Activated T-cell treated with anti-CD3 and anti-CD28 coated beads, Interleukin-2, amount 50 U/mL, for 24 hours (primary cell): ENCODE results near the gene NDUFAF2.
"Not testable (repeated sequence)": the region's sequence is repeated elsewhere in the genome, so short reads cannot be mapped to it uniquely, and the experiment has no call there.

Source experiments
- DNase-seq: peaks from one replicate; pipeline ENCODE4 v3.0.0-alpha.2; 2020
- H3K27ac Mint-ChIP-seq: 2 replicates; pipeline ENCODE4 v1.8.0; 2020; ENCODE audit warnings: mild to moderate bottlenecking, mixed read lengths
- H3K27me3 Mint-ChIP-seq: 2 replicates; pipeline ENCODE4 v1.8.0; 2020; ENCODE audit warnings: mixed read lengths
- H3K36me3 Mint-ChIP-seq: 2 replicates; pipeline ENCODE4 v1.8.0; 2020; ENCODE audit warnings: low read depth, mixed read lengths
- H3K4me1 Mint-ChIP-seq: 2 replicates; pipeline ENCODE4 v1.8.0; 2020; ENCODE audit warnings: low read depth, mixed read lengths
- H3K4me3 Mint-ChIP-seq: 2 replicates; pipeline ENCODE4 v1.8.0; 2020; ENCODE audit warnings: mild to moderate bottlenecking, moderate library complexity, mixed read lengths
- H3K9me3 Mint-ChIP-seq: 2 replicates; pipeline ENCODE4 v1.8.0; 2020; ENCODE audit warnings: mixed read lengths

The NDUFAF2 gene

DNA sequence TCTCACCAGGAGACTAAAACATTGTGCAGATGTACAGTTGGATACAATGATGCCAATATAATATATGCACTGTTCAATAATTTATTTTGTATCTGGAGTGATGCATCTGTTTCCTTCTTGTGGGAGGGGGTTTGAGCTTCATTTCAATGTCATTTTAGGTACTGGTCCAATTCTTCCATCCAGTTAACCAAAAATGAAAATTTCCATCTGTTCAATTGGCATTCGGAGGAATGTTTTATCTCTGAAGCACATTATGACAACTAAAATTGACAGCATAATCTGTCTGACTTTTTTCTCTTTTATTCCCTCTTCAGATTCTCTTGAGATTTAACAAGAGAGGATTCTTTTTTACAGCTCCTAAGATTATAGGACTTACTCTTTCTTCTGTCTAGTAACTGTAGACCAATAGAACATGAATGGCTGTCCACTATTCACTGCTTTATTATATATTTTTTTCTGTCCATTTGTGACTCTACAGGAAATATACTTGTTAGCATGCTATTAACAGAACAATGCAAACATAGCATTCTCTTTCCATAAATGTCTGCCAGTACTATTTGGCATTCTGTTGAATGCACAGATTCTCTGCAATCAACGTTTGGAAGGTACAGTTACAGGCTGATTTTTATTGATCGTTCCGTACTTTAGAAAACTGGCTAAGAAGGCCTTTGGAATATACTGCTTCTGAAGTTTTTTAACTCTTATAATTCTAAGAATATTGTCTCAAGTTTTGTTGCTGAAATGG is 57.8 kb downstream of the NDUFAF2 start:
- H3K27me3 Mint-ChIP-seq = no peaks in the 10 kb centered on the region
- H3K4me1 Mint-ChIP-seq = peaks cover 22% of the 10 kb centered on the region

GRCh38 chr5:61004448-61004847 is 59.4 kb downstream of the NDUFAF2 start:
- DNase-seq = no peak
- H3K36me3 Mint-ChIP-seq = peaks cover 15% of the 10 kb centered on the region
- no peak overlapping the region for H3K4me3 Mint-ChIP-seq
- H3K9me3 Mint-ChIP-seq = no peaks in the 10 kb centered on the region
- peaks cover 17% of the 10 kb centered on the region for H3K4me1 Mint-ChIP-seq
- H3K27me3 Mint-ChIP-seq = no peaks in the 10 kb centered on the region
- no peak overlapping the region for H3K27ac Mint-ChIP-seq

More for the DNA sequence above, 57.8 kb downstream of the NDUFAF2 start:
- Mint-ChIP-seq H3K9me3 (no peaks in the 10 kb centered on the region), H3K36me3 (peaks cover 15% of the 10 kb centered on the region), H3K4me3 (no peak overlapping the region), H3K27ac (no peak overlapping the region)
- DNase-seq = no peak

DNA sequence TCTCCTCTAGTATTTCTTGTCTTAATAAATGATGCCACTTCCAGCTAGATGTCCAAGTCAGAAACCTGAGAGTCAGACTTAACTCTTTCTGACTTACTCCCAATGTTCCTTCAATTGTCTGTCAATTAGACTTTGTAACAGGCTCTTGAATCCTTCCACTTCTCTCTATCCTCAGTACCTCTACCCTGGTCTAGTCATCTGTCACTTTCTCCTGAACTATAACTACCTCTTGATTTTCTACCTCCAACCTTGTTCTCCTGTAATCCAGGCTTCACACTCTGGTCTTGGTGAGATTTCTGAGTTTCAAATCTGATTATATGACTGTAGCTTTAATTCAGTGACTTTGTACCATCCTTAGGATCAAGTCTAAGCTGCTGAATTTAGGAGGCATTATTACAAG is 64.9 kb downstream of the NDUFAF2 start:
- H3K9me3 Mint-ChIP-seq = no peaks in the 10 kb centered on the region
- H3K4me1 Mint-ChIP-seq = peaks cover 4% of the 10 kb centered on the region
- H3K27me3 Mint-ChIP-seq = no peaks in the 10 kb centered on the region
- H3K36me3 Mint-ChIP-seq = peaks cover 12% of the 10 kb centered on the region
- no peak overlapping the region for H3K4me3 Mint-ChIP-seq
- H3K27ac Mint-ChIP-seq = no peak overlapping the region
- no peak for DNase-seq

DNA sequence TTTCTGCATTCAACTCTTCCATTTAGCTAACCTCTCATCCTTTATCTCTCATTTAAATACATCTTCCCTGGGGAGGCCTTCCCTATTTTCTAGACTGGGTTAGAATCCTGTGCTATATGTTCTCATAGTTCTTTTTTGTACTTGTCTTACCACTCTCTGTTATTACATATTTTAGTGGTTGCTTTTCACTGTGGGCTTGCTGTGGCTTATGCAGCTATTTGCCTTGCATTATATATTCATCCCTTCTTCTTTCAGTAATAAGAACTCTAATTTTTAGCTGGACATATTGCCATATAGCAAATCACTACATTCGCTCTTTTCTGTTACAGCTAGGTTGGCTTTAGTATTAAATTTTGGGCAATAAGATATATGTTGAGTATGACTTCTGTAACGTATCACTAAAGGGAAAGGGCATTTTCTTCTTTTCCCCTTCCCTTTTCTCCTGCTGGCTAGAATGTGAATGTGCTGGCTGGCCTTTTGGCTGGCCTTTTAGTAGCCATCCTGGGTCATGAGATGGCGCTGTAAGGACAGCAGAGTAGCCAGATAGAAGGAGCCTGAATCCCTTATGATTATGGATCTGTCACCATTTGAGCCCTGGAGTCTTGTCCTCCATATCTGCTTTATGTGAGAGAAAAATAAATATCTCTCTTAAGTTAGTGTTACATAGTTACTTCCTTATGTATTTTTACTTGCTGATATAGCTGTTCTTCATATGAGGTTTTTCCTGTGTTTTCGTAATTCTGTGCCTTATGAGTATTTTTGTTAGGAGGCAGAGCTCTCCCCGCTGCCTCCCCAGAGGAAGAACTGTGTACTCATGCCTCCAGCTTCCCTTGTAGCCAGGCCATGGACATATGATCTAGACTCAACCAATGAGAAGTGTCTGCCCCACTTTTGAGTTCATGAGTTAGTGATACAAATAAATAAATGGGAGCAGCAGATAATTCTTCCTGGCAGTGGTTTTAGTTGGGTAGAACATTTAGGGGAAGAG is 65.8 kb downstream of the NDUFAF2 start:
- Mint-ChIP-seq H3K9me3 (no peaks in the 10 kb centered on the region), H3K27ac (no peak overlapping the region), H3K27me3 (no peaks in the 10 kb centered on the region)

GRCh38 chr5:61018062-61018461 is 73.1 kb downstream of the NDUFAF2 start:
- H3K27ac Mint-ChIP-seq = no peak overlapping the region
- no peaks in the 10 kb centered on the region for H3K27me3 Mint-ChIP-seq
- H3K4me1 Mint-ChIP-seq = peaks cover 19% of the 10 kb centered on the region
- peaks cover 19% of the 10 kb centered on the region for H3K36me3 Mint-ChIP-seq
- no peak for DNase-seq
- H3K4me3 Mint-ChIP-seq = no peak overlapping the region
- no peaks in the 10 kb centered on the region for H3K9me3 Mint-ChIP-seq

More for the DNA sequence above, 65.8 kb downstream of the NDUFAF2 start:
- Mint-ChIP-seq H3K36me3 (peaks cover 10% of the 10 kb centered on the region), H3K4me3 (no peak overlapping the region), H3K4me1 (peaks cover 4% of the 10 kb centered on the region)
- no peak for DNase-seq

- peaks cover 23% of the 10 kb centered on the region for H3K4me1 Mint-ChIP-seq
- no peak for DNase-seq
- H3K9me3 Mint-ChIP-seq = no peaks in the 10 kb centered on the region
- peaks cover 14% of the 10 kb centered on the region for H3K36me3 Mint-ChIP-seq
- H3K27ac Mint-ChIP-seq = no peak overlapping the region
- H3K4me3 Mint-ChIP-seq = no peak overlapping the region
- H3K27me3 Mint-ChIP-seq = no peaks in the 10 kb centered on the region
Measured at GRCh38 chr5:61019642-61020041, 74.6 kb downstream of the NDUFAF2 start.

DNA sequence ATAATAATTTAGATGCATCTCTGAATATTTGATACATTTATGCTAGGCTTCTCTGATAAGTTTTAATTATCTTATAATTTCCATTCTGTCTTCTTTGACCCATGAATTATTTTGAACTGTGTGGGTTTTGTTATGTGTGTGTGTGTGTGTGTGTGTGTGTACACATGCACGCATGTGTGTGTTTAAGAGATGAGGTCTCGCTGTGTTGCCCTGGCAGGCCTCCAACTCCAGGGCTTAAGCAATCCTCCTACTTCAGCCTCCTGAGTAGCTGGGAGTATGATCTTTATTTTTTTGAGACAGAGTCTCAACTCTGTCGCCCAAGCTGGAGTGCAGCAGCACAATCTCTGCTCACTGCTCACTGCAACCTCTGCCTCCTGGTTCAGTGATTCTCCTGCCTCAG is 75.4 kb downstream of the NDUFAF2 start:
- no peak for DNase-seq
- peaks cover 14% of the 10 kb centered on the region for H3K36me3 Mint-ChIP-seq

GRCh38 chr5:61023131-61023530 is 78.1 kb downstream of the NDUFAF2 start:
- H3K9me3 Mint-ChIP-seq = no peaks in the 10 kb centered on the region
- DNase-seq = no peak
- H3K36me3 Mint-ChIP-seq = peaks cover 19% of the 10 kb centered on the region
- no peak overlapping the region for H3K4me3 Mint-ChIP-seq
- H3K27ac Mint-ChIP-seq = no peak overlapping the region
- H3K27me3 Mint-ChIP-seq = no peaks in the 10 kb centered on the region
- H3K4me1 Mint-ChIP-seq = peaks cover 25% of the 10 kb centered on the region

More for the DNA sequence above, 75.4 kb downstream of the NDUFAF2 start:
- no peaks in the 10 kb centered on the region for H3K27me3 Mint-ChIP-seq
- no peak overlapping the region for H3K27ac Mint-ChIP-seq
- peaks cover 25% of the 10 kb centered on the region for H3K4me1 Mint-ChIP-seq
- H3K4me3 Mint-ChIP-seq = no peak overlapping the region
- no peaks in the 10 kb centered on the region for H3K9me3 Mint-ChIP-seq

- no peaks in the 10 kb centered on the region for H3K27me3 Mint-ChIP-seq
- H3K4me1 Mint-ChIP-seq = peaks cover 21% of the 10 kb centered on the region
- no peak overlapping the region for H3K4me3 Mint-ChIP-seq
- H3K27ac Mint-ChIP-seq = no peak overlapping the region
- no peaks in the 10 kb centered on the region for H3K9me3 Mint-ChIP-seq
- peaks cover 16% of the 10 kb centered on the region for H3K36me3 Mint-ChIP-seq
- DNase-seq = no peak
Measured at GRCh38 chr5:61026004-61026403, 81.0 kb downstream of the NDUFAF2 start.

DNA sequence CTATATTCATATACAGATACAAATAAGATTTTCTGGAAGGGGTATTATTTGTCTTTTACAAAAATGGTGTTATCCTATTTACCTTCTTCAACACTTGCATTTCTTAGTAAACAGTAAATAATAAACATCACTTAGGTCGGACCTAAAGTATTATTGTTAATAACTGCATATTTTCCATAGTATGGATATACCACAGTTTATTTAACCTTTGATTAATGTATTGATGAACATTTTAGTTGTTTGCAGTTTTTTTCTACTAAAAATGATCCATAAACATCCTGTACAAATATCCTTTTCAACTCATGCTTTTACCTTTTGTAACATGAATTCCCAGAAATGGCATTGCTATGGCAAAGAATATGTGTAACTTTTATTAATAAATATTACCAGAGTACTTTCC is 83.4 kb downstream of the NDUFAF2 start:
- peaks cover 16% of the 10 kb centered on the region for H3K4me1 Mint-ChIP-seq
- H3K27ac Mint-ChIP-seq = no peak overlapping the region
- peaks cover 11% of the 10 kb centered on the region for H3K36me3 Mint-ChIP-seq
- H3K27me3 Mint-ChIP-seq = no peaks in the 10 kb centered on the region
- H3K9me3 Mint-ChIP-seq = peaks cover 7% of the 10 kb centered on the region
- DNase-seq = no peak
- H3K4me3 Mint-ChIP-seq = no peak overlapping the region

- Mint-ChIP-seq H3K4me3 (no peak overlapping the region), H3K4me1 (peaks cover 16% of the 10 kb centered on the region), H3K9me3 (peaks cover 7% of the 10 kb centered on the region), H3K27me3 (no peaks in the 10 kb centered on the region), H3K36me3 (peaks cover 11% of the 10 kb centered on the region), H3K27ac (no peak overlapping the region)
- no peak for DNase-seq
Measured at GRCh38 chr5:61029456-61030162, 84.6 kb downstream of the NDUFAF2 start.

DNA sequence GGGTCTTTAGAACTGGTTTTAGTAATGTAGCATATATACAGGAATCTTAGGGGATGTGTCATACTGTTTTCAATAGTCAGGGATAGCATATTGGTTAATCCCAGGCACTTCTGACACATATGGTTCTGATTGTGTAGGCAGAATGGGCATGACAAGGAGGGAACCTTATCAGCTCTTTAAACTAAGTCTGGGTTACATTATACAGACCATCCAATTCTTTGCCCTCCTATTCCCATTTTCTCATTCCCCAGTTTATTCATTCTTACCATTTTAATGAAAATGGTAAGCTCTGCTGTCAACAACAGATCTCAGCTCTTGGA is 85.1 kb downstream of the NDUFAF2 start:
- H3K4me3 Mint-ChIP-seq = no peak overlapping the region
- no peak for DNase-seq
- peaks cover 14% of the 10 kb centered on the region for H3K4me1 Mint-ChIP-seq
- H3K9me3 Mint-ChIP-seq = peaks cover 7% of the 10 kb centered on the region
- peaks cover 11% of the 10 kb centered on the region for H3K36me3 Mint-ChIP-seq
- H3K27ac Mint-ChIP-seq = no peak overlapping the region
- no peaks in the 10 kb centered on the region for H3K27me3 Mint-ChIP-seq

- H3K27ac Mint-ChIP-seq, H3K27me3 Mint-ChIP-seq, H3K4me3 Mint-ChIP-seq, DNase-seq, H3K9me3 Mint-ChIP-seq: not testable (repeated sequence)
- peaks cover 11% of the 10 kb centered on the region for H3K4me1 Mint-ChIP-seq
- H3K36me3 Mint-ChIP-seq = peaks cover 11% of the 10 kb centered on the region
Measured at GRCh38 chr5:61031301-61031700, 86.3 kb downstream of the NDUFAF2 start.

DNA sequence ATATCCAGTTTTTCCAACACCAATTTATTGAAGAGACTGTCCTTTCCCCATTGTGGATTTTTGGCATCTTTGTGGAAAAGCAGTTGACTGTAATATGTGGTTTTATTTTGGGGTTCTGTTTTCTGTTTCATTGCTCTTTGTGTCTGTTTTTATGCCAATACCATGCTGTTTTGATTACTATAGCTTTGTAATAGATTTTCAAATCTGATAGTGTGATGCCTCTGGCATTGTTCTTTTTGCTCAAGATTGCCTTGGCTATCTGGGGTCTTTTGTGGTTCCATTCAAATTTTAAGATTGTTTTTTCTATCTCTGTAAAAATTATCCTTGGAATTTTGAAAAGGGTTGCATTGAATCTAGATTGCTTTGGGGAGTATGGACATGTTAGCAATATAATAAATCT is 99.5 kb downstream of the NDUFAF2 start:
- Mint-ChIP-seq H3K27ac (no peak overlapping the region), H3K36me3 (peaks cover 52% of the 10 kb centered on the region), H3K4me3 (no peak overlapping the region), H3K9me3 (peaks cover 3% of the 10 kb centered on the region), H3K4me1 (peaks cover 14% of the 10 kb centered on the region), H3K27me3 (no peaks in the 10 kb centered on the region)
- no peak for DNase-seq
